Colon (tissue), 2 donors: ENCODE results near the gene HMX3.
"Not testable (repeated sequence)": the region's sequence is repeated elsewhere in the genome, so short reads cannot be mapped to it uniquely, and the experiment has no call there.

Experiments
- FAIRE-seq: peaks from 2 replicates; lab custom pipeline; 2012; peaks lifted over from hg19 to GRCh38; lab: Jason Lieb, UNC
- donor health status: control.
- donor health status: control.

Gene HMX3

DNA sequence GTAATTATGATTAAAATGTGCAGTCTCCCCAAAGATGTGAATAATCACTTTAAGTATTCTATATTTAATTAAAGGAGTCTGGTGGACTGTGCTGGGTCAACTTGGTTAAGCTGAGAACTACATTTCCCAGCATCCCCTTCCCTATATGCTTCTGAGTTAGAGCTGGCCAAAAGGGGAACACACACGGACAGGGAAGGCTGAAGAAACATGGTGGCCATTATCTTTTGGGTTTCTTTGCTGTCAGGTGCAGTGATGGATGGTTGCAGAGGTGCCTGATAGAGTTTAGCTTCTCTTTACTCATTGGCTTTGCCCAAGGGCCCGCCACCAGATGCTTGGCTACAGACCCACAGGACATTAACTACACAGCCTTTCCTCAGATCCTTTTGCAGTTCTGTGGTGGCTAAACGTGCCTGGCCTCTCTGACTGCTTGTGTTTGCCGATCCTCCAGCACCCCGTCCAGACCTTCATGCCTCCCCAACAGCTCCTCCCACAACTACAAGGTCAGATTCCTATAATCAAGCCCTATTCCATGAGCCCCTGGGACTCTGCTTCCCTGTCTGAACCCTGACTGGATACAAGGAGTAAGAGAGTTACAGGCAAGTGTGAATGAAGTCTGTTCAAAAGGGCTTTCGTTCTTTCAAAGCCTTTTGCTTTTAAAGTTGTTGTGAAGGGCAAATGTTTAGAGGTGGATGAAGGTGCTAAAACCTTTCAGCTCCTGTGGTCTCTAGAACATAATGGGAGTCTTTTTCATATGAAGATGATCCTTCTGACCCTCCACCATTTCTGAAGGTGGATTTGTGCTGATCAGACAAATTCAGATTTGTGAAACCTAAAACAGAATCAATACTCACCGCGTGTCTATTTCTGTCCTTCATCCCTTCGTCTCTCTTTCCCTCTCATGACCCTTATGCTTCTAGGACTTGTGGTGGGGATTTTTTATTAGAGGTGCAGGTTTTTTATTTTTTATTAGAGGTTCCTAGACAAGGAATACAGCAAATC, 39.9 kb downstream of the HMX3 start:
- no peak for FAIRE-seq

DNA sequence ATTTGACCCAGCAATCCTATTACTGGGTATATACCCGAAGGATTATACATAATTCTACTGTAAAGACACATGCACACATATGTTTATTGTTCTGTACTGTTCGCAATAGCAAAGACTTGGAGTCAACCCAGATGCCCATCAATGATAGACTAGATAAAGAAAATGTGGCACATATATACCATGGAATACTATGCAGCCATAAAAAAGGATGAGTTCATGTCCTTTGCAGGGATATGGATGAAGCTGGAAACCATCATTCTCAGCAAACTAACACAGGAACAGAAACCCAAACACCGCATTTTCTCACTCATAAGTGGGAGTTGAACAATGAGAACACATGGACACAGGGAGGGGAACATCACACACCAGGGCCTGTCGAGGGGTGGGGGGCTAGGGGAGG, 42.6 kb downstream of the HMX3 start:
- FAIRE-seq = not testable (repeated sequence)

DNA sequence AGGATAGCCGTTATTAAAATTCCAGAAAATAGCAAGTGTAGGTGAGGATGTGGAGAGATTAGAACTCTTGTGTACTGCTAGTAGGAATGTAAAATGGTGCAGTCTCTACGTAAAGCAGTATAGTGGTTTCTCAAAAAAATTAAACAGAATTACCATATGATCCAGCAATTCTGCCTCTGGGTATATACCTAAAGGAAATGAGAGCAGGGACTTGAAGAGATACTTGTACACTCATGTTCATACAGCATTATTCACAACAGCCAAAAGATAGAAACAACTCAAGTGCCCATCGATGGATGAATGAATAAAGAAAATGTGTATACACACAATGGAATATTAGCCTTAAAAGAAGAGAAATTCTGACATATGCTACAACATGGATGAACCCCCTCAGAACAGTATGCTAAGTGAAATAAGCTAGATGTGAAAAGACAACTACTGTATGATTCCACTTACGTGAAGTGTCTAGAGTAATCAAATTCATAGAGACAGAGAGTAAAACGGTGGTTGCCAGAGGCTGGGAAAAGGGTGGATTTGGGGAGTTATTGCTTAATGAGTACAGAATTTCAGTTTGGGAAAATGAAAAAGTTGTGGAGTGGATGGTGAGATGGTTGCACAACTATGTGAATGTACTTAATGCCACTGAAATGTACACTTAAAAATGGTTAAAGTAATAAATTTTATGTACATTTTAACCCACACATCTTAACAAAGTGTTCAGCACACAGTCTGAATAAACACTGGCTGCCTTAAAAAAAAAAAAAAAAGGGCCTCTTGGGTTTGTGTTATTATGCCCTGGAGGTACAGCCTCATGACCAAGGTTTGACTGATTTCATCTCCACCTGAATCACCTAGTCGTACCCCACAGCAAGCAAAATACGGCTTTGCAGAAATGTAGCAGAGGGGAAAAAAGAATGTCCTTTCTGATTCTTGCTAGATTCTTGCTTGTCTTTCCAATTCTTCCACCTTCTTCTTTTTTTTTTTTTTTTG, 44.6 kb downstream of the HMX3 start:
- no peak for FAIRE-seq

DNA sequence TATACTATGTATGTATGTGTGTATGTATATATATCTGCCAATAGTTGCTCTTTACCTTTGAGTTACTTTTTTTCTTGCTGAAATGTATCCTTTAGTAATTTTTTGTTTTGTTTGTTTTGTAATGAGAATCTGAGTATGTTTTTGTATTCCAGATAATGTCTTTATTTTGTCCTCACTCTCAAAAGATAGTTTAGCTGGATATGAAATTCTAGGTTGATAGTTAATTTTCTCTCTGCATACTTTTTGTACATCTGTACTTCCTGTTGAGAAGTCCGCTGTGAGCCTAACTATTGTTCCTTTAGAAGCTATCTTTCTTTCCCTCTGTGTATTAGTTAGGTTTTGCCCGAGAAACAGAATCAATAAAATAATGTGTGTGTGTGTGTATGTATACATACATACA, 48.0 kb downstream of the HMX3 start:
- FAIRE-seq = peak; percentile 64

DNA sequence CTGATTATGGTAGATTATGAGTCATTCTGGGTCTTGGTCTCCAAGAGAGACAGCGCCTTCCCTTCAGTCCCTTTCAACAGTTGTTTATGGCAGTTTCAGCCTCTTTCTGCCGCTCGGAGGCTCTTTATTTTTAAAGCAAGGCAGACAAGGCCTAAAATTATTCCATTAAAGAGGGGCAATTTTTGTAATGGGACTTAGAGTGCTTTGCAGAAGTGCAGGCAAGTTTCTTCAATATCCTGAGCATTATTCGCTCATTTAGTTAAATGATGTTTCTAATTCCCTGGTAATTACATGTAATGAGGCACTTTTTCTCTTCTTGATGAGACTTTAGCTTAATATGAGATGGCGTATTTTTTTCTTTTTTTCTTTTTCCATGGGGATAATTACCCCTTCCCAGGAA, 52.0 kb downstream of the HMX3 start:
- FAIRE-seq = no peak
